Liver (tissue), 9 donors: Measurements from ENCODE around the gene CFAP77. TPM values are rescaled to one million over a fixed set of nuclear protein-coding genes. Genes with fewer than 3 reads are reported as not detected.

Experiments used
- DNase-seq: peaks from one replicate; pipeline ENCODE4 v3.0.0-alpha.2; 2017; ENCODE audit warnings: low spot score
- H3K27ac ChIP-seq, 2 donors: one replicate each; pipeline ENCODE4 v1.7.0; 2013; ENCODE audit warnings: inconsistent platforms in 2 of 2, low read length in 2 of 2, control low read depth in 1 of 2, low read depth in 1 of 2, mild to moderate bottlenecking in 1 of 2
- H3K27me3 ChIP-seq, 4 donors: one replicate each; pipeline versions ENCODE4 v1.6.1 to v1.7.0; 2013; ENCODE audit warnings: low read length in 3 of 4, inconsistent platforms in 1 of 4, mild to moderate bottlenecking in 1 of 4, moderate library complexity in 1 of 4; ENCODE audit not compliant: control insufficient read depth in 4 of 4, insufficient read depth in 4 of 4
- H3K36me3 ChIP-seq, 4 donors: one replicate each; pipeline versions ENCODE4 v1.6.1 to v1.7.0; 2013; ENCODE audit warnings: low read length in 3 of 4, mild to moderate bottlenecking in 3 of 4, low read depth in 1 of 4, moderate library complexity in 1 of 4; ENCODE audit not compliant: control insufficient read depth in 4 of 4, insufficient read depth in 3 of 4
- H3K4me1 ChIP-seq, 4 donors: one replicate each; pipeline versions ENCODE4 v1.6.1 to v1.7.0; 2013; ENCODE audit warnings: low read length in 3 of 4, mild to moderate bottlenecking in 3 of 4, moderate library complexity in 1 of 4; ENCODE audit not compliant: control insufficient read depth in 4 of 4, insufficient read depth in 4 of 4
- H3K4me3 ChIP-seq, 3 donors: one replicate each; pipeline versions ENCODE4 v1.6.1 to v1.7.0; 2013; ENCODE audit warnings: low read length in 3 of 3, control low read depth in 1 of 3, low read depth in 1 of 3, mild to moderate bottlenecking in 1 of 3
- H3K9ac ChIP-seq, 2 donors: one replicate each; pipeline ENCODE4 v1.7.0; 2013; ENCODE audit warnings: low read length in 2 of 2, mild to moderate bottlenecking in 2 of 2, moderate library complexity in 2 of 2, control low read depth in 1 of 2, low read depth in 1 of 2
- H3K9me3 ChIP-seq, 4 donors: one replicate each; pipeline versions ENCODE4 v1.6.1 to v1.7.0; 2013; ENCODE audit warnings: low read length in 3 of 4; ENCODE audit not compliant: control insufficient read depth in 4 of 4
- FOXA2 ChIP-seq: IDR thresholded peaks from 2 replicates; pipeline ENCODE4 v1.6.1; 2016; ENCODE audit warnings: antibody characterized with exemption
- GABPA ChIP-seq, 2 donors: IDR thresholded peaks in 1 of 2; conservative IDR thresholded peaks in 1 of 2; 2 replicates each; pipeline ENCODE4 v1.6.1; 2016; ENCODE audit warnings: antibody characterized with exemption in 2 of 2, mild to moderate bottlenecking in 1 of 2, moderate library complexity in 1 of 2
- HNF4A ChIP-seq, 2 donors: conservative IDR thresholded peaks; 2 replicates each; pipeline ENCODE4 v1.6.1; 2016; ENCODE audit warnings: antibody characterized with exemption in 2 of 2, mild to moderate bottlenecking in 2 of 2
- NR2F2 ChIP-seq: IDR thresholded peaks from 2 replicates; pipeline ENCODE4 v1.6.1; 2016; ENCODE audit warnings: antibody characterized with exemption
- RAD21 ChIP-seq, 2 donors: IDR thresholded peaks; 2 replicates each; pipeline ENCODE4 v1.6.1; 2016; ENCODE audit warnings: antibody characterized with exemption in 2 of 2, mild to moderate bottlenecking in 2 of 2
- RXRA ChIP-seq, 2 donors: IDR thresholded peaks; 2 replicates each; pipeline ENCODE4 v1.6.1; 2017 to 2018; ENCODE audit warnings: antibody characterized with exemption in 2 of 2, mild to moderate bottlenecking in 1 of 2
- SP1 ChIP-seq: IDR thresholded peaks from 2 replicates; pipeline ENCODE4 v1.6.1; 2018; ENCODE audit warnings: antibody characterized with exemption, mild to moderate bottlenecking
- WGBS: extraction: QIAGEN DNeasy Blood & Tissue Kit; methylation state at CpG from one replicate; pipeline ENCODE4 v1.1.7; 2013; 5-methylcytosine and 5-hydroxymethylcytosine counted together
- polyA plus RNA-seq, 2 donors: library from polyadenylated mRNA; stranded (reverse) in 1 of 2; unstranded in 1 of 2; fragments of 200-250 nt in 1 of 2; fragments of >200 nt in 1 of 2; fragmentation: Nextera tagmentation in 1 of 2; extraction: Ambion mirVana in 1 of 2; gene quantifications; one replicate each; pipeline versions ENCODE4 v1.2.1 to v1.2.3, GENCODE V29; 2013 to 2015
- total RNA-seq, 2 donors: library from RNA; depleted of rRNA; stranded (reverse); fragments of >200 nt; gene quantifications; one replicate each; pipeline ENCODE4 v1.2.3, GENCODE V29; 2014
- TF ChIP-seq, protein P1 (sequence below): IDR thresholded peaks from 2 replicates; pipeline ENCODE4 v1.6.1; 2016; ENCODE audit warnings: antibody characterized with exemption
- TF ChIP-seq, protein P2 (sequence below): IDR thresholded peaks from 2 replicates; pipeline ENCODE4 v1.6.1; 2016; ENCODE audit warnings: antibody characterized with exemption
- donor health status: healthy.
- donor health status: healthy.
- donor health status: healthy.
- donor health status: healthy.
- donor health status: healthy.

Gene CFAP77
- total and polyA plus RNA-seq, 4 donors = not detected

DNA sequence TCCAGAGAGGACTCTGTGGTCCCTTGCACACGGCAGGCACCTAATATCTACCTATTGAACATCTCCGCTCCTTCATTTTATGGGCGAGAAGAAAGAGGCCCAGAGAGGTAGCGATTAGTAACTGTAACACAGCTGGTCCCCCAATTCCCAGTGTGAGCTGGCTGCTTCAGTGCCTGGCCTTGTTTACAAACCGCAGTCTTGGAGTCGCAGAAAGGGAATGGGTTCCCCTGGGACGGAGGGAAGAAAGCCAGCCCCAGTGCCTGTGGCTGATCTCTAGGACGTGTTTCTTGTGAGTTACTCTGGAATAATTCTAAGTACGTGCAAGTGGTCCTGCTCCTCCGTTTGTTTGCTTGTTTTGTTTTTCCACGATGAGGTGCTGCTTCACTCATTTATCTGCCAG lies 52.0 kb downstream of the CFAP77 start:
- Histone ChIP-seq H3K4me3 (no peak overlapping the region), H3K27me3 (peaks cover 0 to 2% (median 0%) of the 10 kb centered on the region in 4 donors), H3K4me1 (no peaks in the 10 kb centered on the region), H3K9ac (no peak overlapping the region), H3K27ac (no peak overlapping the region), H3K9me3 (no peaks in the 10 kb centered on the region), H3K36me3 (no peaks in the 10 kb centered on the region)
- no peak for DNase-seq
- 79% methylated on average over 11 of the region's 11 CpGs for WGBS
- TF ChIP-seq RXRA (IDR thresholded peaks at IDR 0.05) = no peak
- no peak for TF ChIP-seq RAD21 (IDR thresholded peaks at IDR 0.05)

DNA sequence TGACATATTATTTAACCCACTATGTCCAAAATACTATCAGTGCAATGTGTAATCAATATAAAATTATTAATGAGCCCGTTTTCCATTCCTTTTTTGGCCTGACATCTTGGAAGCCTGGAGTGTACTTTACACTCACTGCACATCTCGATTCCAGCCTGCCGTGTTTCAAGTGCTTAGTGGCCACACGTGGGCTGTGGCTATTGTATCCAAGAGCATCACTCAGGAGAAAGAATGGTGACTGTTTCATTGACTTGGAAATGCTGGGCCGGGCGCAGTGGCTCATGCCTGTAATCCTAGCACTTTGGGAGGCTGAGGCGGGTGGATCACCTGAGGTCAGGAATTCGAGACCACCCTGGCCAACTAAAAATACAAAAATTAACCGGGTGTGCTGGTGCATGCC lies 54.5 kb downstream of the CFAP77 start:
- Histone ChIP-seq H3K27me3 (peaks cover 0 to 2% (median 0%) of the 10 kb centered on the region in 4 donors), H3K36me3 (no peaks in the 10 kb centered on the region), H3K27ac (no peak overlapping the region), H3K9ac (no peak overlapping the region), H3K9me3 (no peaks in the 10 kb centered on the region), H3K4me3 (no peak overlapping the region), H3K4me1 (no peaks in the 10 kb centered on the region)
- 77% methylated on average over 9 of the region's 9 CpGs for WGBS
- no peak for DNase-seq
- TF ChIP-seq, protein P1, sequence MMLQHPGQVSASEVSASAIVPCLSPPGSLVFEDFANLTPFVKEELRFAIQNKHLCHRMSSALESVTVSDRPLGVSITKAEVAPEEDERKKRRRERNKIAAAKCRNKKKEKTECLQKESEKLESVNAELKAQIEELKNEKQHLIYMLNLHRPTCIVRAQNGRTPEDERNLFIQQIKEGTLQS = no peak
- TF ChIP-seq, protein P2, sequence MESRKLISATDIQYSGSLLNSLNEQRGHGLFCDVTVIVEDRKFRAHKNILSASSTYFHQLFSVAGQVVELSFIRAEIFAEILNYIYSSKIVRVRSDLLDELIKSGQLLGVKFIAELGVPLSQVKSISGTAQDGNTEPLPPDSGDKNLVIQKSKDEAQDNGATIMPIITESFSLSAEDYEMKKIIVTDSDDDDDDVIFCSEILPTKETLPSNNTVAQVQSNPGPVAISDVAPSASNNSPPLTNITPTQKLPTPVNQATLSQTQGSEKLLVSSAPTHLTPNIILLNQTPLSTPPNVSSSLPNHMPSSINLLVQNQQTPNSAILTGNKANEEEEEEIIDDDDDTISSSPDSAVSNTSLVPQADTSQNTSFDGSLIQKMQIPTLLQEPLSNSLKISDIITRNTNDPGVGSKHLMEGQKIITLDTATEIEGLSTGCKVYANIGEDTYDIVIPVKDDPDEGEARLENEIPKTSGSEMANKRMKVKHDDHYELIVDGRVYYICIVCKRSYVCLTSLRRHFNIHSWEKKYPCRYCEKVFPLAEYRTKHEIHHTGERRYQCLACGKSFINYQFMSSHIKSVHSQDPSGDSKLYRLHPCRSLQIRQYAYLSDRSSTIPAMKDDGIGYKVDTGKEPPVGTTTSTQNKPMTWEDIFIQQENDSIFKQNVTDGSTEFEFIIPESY = no peak
- TF ChIP-seq SP1 = no peak
- TF ChIP-seq HNF4A (conservative IDR thresholded peaks at IDR 0.05) = no peak
- no peak for TF ChIP-seq FOXA2
- no peak for TF ChIP-seq NR2F2

DNA sequence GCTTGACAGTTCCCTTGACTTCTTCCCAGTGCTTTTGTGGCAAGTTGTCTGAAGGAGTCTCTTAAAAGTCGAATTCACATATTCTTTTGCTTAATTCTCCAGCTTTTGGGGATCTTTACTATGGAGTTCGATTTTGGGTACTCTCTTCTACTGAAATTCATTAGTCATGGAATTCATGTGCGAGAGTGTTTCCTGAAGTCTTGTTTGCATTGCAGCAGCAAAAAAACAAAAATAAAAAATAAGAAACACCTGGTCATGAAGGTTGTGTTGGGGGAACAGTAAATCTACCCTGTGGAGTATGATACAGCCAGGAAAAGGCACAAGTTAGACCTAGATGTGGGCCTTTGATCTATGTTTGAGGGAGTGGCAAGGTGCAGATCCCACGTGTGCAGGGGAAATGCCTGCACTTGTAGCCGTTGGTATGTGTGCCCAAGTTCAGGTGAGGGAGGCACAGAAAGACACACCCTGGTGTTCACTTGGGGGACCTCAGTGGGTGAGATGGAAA lies 55.2 kb downstream of the CFAP77 start:
- Histone ChIP-seq H3K27ac (no peak overlapping the region), H3K36me3 (no peaks in the 10 kb centered on the region), H3K4me3 (no peak overlapping the region), H3K27me3 (peaks cover 0 to 2% (median 0%) of the 10 kb centered on the region in 4 donors), H3K4me1 (no peaks in the 10 kb centered on the region), H3K9me3 (no peaks in the 10 kb centered on the region), H3K9ac (no peak overlapping the region)
- 66% methylated on average over 5 of the region's 5 CpGs for WGBS
- TF ChIP-seq GABPA (IDR thresholded peaks at IDR 0.05 in 1 of 2, conservative IDR thresholded peaks at IDR 0.05 in 1 of 2) = no peak
- DNase-seq = no peak

DNA sequence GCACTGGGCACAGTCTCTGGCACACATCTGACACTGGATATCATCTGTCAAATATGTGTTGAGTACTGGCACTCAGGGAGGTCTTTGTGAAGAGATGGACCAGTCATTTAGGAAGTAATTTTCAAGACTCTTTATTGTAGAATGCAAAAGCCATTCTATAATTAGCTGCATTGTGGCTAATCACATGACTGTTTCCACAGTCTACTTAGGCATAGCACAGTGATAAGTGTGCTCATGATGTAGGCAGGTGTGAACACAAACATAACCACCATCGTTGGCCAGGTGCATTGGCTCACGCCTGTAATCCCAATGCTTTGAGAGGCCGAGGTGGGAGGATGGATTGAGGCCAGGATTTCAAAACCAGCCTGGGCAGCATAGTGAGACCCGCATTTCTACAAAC lies 62.2 kb downstream of the CFAP77 start:
- TF ChIP-seq, protein P1 = no peak
- TF ChIP-seq GABPA (IDR thresholded peaks at IDR 0.05 in 1 of 2, conservative IDR thresholded peaks at IDR 0.05 in 1 of 2) = no peak
- H3K4me3 ChIP-seq = no peak overlapping the region
- no peaks in the 10 kb centered on the region for H3K9me3 ChIP-seq
- no peak overlapping the region for H3K9ac ChIP-seq
- H3K4me1 ChIP-seq = no peaks in the 10 kb centered on the region
- DNase-seq = no peak
- 78% methylated on average over 4 of the region's 4 CpGs for WGBS
- no peak overlapping the region for H3K27ac ChIP-seq
- H3K36me3 ChIP-seq = no peaks in the 10 kb centered on the region
- no peaks in the 10 kb centered on the region for H3K27me3 ChIP-seq
